ENCODE measurements around the gene REXO5.
A peak's percentile ranks its signal among the peaks of the same experiment; 100 is the strongest.

The REXO5 gene

GRCh38 chr16:20874088-20874581 lies 67.8 kb downstream of the REXO5 start:
- DNase-seq (ENCODE audit: low spot score) = no peak

- DNase-seq (ENCODE audit: low spot score) = no peak
Observed at GRCh38 chr16:20875355-20875650, 69.0 kb downstream of the REXO5 start.

GRCh38 chr16:20878682-20879147 lies 72.4 kb downstream of the REXO5 start:
- no peak for DNase-seq (ENCODE audit: low spot score)

GRCh38 chr16:20879175-20880040 lies 73.1 kb downstream of the REXO5 start:
- no peak for DNase-seq (ENCODE audit: low spot score)

GRCh38 chr16:20880867-20881502 lies 74.7 kb downstream of the REXO5 start:
- DNase-seq (ENCODE audit: low spot score) = no peak

- DNase-seq (ENCODE audit: low spot score) = no peak
Observed at GRCh38 chr16:20881503-20881878, 75.2 kb downstream of the REXO5 start.

GRCh38 chr16:20883554-20884239 lies 77.4 kb downstream of the REXO5 start:
- DNase-seq (ENCODE audit: low spot score) = no peak

GRCh38 chr16:20884240-20884556 lies 77.9 kb downstream of the REXO5 start:
- DNase-seq (ENCODE audit: low spot score) = no peak

GRCh38 chr16:20886320-20886719 lies 80.0 kb downstream of the REXO5 start:
- no peak for DNase-seq (ENCODE audit: low spot score)

GRCh38 chr16:20887207-20887606 lies 80.9 kb downstream of the REXO5 start:
- DNase-seq (ENCODE audit: low spot score) = no peak

- DNase-seq (ENCODE audit: low spot score) = no peak
Observed at GRCh38 chr16:20889625-20890275, 83.4 kb downstream of the REXO5 start.

- DNase-seq (ENCODE audit: low spot score) = no peak
Observed at GRCh38 chr16:20894388-20894787, 88.1 kb downstream of the REXO5 start.

GRCh38 chr16:20897253-20897897 lies 91.0 kb downstream of the REXO5 start:
- peak; percentile 35 for DNase-seq (ENCODE audit: low spot score)

GRCh38 chr16:20897922-20898321 lies 91.6 kb downstream of the REXO5 start:
- DNase-seq (ENCODE audit: low spot score) = no peak

- peak; percentile 74 for DNase-seq (ENCODE audit: low spot score)
Observed at GRCh38 chr16:20899071-20899470, 92.7 kb downstream of the REXO5 start.
